ENCODE data around the gene MIOX. TPM values are rescaled to one million over a fixed set of nuclear protein-coding genes. Genes with fewer than 3 reads are reported as not detected.

Gene MIOX
- total and polyA plus RNA-seq, 2 of the 13 experiments (the other 11 are each of a cell fraction or from before 2014, with no cell fraction given), result 1.5 to 2.9 TPM

DNA sequence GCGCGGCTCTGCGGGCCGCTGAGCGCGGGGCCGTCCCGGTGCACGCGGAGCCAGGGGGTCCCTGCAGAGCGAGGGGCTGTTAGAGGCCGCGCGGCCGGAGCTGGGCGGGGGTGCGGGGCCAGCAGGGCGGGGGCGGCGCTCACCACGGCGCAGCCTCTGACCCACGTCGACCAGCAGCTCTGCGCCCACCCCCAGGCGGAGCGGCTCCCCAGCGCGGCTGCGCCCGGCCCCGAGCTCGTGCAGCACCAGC, 39.1 kb downstream of the MIOX start (continued):
- TF ChIP-seq, protein P1, sequence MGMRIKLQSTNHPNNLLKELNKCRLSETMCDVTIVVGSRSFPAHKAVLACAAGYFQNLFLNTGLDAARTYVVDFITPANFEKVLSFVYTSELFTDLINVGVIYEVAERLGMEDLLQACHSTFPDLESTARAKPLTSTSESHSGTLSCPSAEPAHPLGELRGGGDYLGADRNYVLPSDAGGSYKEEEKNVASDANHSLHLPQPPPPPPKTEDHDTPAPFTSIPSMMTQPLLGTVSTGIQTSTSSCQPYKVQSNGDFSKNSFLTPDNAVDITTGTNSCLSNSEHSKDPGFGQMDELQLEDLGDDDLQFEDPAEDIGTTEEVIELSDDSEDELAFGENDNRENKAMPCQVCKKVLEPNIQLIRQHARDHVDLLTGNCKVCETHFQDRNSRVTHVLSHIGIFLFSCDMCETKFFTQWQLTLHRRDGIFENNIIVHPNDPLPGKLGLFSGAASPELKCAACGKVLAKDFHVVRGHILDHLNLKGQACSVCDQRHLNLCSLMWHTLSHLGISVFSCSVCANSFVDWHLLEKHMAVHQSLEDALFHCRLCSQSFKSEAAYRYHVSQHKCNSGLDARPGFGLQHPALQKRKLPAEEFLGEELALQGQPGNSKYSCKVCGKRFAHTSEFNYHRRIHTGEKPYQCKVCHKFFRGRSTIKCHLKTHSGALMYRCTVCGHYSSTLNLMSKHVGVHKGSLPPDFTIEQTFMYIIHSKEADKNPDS (CRISPR knock-in tag; IDR thresholded peaks at IDR 0.05), result no peak
- TF ChIP-seq NFKBIZ (CRISPR knock-in tag; IDR thresholded peaks at IDR 0.05) (no peak), FOXK2 (IDR thresholded peaks at IDR 0.05) (no peak), ZNF468 (CRISPR knock-in tag; IDR thresholded peaks at IDR 0.05) (no peak), FOXO1 (CRISPR knock-in tag; IDR thresholded peaks at IDR 0.05) (no peak), SALL1 (CRISPR knock-in tag; IDR thresholded peaks at IDR 0.05) (0 out of 2 replicates have a peak, but pooled peaks have one; percentile 4), ZFP82 (CRISPR knock-in tag; IDR thresholded peaks at IDR 0.05; ENCODE audit: borderline replicate concordance) (peak; percentile 76; the same call in 1 of the 2 replicates), ZNF207 (IDR thresholded peaks at IDR 0.05; ENCODE audit: borderline replicate concordance) (no peak), CCDC6 (CRISPR knock-in tag; IDR thresholded peaks at IDR 0.05) (peak; percentile 15; the same call in 1 of the 2 replicates), U2AF1 (optimal IDR thresholded peaks at IDR 0.05; ENCODE audit: low read depth, low read length) (no peak), NR2F6 (IDR thresholded peaks at IDR 0.05) (no peak), NR2F6 (CRISPR knock-in tag; IDR thresholded peaks at IDR 0.05) (no peak), NFE2 (CRISPR knock-in tag; IDR thresholded peaks at IDR 0.05) (no peak), RCOR2 (CRISPR knock-in tag; IDR thresholded peaks at IDR 0.05) (no peak), ZNF264 (CRISPR knock-in tag; IDR thresholded peaks at IDR 0.05) (no peak), NAIF1 (CRISPR knock-in tag; IDR thresholded peaks at IDR 0.05; ENCODE audit: borderline replicate concordance) (no peak)
- TF ChIP-seq, protein P2, sequence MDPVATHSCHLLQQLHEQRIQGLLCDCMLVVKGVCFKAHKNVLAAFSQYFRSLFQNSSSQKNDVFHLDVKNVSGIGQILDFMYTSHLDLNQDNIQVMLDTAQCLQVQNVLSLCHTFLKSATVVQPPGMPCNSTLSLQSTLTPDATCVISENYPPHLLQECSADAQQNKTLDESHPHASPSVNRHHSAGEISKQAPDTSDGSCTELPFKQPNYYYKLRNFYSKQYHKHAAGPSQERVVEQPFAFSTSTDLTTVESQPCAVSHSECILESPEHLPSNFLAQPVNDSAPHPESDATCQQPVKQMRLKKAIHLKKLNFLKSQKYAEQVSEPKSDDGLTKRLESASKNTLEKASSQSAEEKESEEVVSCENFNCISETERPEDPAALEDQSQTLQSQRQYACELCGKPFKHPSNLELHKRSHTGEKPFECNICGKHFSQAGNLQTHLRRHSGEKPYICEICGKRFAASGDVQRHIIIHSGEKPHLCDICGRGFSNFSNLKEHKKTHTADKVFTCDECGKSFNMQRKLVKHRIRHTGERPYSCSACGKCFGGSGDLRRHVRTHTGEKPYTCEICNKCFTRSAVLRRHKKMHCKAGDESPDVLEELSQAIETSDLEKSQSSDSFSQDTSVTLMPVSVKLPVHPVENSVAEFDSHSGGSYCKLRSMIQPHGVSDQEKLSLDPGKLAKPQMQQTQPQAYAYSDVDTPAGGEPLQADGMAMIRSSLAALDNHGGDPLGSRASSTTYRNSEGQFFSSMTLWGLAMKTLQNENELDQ (CRISPR knock-in tag; IDR thresholded peaks at IDR 0.05; ENCODE audit: borderline replicate concordance), result no peak
- TF ChIP-seq, protein P3, sequence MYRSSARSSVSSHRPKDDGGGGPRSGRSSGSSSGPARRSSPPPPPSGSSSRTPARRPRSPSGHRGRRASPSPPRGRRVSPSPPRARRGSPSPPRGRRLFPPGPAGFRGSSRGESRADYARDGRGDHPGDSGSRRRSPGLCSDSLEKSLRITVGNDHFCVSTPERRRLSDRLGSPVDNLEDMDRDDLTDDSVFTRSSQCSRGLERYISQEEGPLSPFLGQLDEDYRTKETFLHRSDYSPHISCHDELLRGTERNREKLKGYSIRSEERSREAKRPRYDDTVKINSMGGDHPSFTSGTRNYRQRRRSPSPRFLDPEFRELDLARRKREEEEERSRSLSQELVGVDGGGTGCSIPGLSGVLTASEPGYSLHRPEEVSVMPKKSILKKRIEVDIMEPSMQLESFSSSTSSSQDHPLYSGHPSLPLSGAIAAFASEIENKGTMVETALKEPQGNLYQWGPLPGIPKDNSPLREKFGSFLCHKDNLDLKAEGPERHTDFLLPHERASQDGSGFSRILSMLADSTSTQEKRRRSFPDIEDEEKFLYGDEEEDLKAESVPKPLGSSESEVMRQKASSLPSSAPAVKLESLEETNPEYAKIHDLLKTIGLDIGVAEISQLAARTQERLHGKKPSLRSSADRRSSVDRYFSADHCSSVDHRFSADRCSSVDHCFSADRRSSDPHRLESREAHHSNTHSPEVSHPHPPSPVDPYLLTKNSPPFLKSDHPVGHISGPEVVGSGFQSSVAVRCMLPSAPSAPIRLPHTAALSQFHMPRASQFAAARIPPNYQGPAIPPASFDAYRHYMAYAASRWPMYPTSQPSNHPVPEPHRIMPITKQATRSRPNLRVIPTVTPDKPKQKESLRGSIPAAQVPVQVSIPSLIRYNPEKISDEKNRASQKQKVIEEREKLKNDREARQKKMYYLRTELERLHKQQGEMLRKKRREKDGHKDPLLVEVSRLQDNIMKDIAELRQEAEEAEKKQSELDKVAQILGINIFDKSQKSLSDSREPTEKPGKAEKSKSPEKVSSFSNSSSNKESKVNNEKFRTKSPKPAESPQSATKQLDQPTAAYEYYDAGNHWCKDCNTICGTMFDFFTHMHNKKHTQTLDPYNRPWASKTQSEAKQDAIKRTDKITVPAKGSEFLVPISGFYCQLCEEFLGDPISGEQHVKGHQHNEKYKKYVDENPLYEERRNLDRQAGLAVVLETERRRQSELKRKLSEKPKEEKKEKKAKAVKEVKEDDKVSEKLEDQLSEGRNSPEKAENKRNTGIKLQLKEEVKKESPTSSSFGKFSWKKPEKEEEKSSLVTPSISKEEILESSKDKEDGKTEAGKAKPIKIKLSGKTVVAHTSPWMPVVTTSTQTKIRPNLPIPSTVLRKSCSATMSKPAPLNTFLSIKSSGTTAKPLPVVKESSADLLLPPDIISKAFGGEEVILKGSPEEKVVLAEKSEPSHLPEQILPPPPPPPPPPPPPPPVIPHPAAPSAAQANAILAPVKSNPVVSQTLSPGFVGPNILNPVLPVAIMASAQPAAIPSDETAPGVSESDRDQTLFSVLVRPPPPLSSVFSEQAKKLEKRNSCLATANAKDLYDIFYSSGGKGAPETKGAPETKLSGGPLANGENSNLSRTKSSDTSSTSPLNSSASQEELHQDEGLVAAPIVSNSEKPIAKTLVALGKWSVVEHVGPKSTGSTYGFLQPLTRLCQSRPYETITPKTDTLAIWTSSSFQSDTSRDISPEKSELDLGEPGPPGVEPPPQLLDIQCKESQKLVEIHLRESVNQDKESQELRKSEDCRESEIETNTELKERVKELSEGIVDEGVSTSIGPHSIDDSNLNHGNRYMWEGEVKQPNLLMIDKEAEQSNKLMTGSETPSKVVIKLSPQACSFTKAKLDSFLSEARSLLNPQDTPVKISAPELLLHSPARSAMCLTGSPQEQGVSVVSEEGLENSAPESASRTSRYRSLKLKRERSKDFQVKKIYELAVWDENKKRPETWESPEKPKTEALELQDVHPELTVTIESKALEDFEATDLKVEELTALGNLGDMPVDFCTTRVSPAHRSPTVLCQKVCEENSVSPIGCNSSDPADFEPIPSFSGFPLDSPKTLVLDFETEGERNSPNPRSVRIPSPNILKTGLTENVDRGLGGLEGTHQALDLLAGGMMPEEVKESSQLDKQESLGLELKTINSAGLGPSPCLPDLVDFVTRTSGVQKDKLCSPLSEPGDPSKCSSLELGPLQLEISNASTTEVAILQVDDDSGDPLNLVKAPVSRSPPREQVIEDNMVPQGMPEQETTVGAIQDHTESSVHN (CRISPR knock-in tag; IDR thresholded peaks at IDR 0.05), result no peak
- TF ChIP-seq, protein P4, sequence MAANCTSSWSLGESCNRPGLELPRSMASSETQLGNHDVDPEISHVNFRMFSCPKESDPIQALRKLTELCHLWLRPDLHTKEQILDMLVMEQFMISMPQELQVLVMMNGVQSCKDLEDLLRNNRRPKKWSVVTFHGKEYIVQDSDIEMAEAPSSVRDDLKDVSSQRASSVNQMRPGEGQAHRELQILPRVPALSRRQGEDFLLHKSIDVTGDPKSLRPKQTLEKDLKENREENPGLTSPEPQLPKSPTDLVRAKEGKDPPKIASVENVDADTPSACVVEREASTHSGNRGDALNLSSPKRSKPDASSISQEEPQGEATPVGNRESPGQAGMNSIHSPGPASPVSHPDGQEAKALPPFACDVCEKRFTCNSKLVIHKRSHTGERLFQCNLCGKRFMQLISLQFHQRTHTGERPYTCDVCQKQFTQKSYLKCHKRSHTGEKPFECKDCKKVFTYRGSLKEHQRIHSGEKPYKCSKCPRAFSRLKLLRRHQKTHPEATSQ (CRISPR knock-in tag; IDR thresholded peaks at IDR 0.05; ENCODE audit: borderline replicate concordance), result no peak
